Small intestine (tissue), 16 donors: ENCODE measurements around the gene ZSCAN5C. TPM values are rescaled to one million over a fixed set of nuclear protein-coding genes. Genes with fewer than 3 reads are reported as not detected.

Experiments used
- DNase-seq, 2 donors: peaks; one replicate each; pipeline versions ENCODE4 v3.0.0 to v3.0.0-alpha.2; 2013
- FAIRE-seq: peaks from 2 replicates; lab custom pipeline; 2012; peaks lifted over from hg19 to GRCh38; lab: Jason Lieb, UNC
- H3K27ac ChIP-seq, 3 donors: one replicate each; pipeline ENCODE4 v1.5.1; 2013; ENCODE audit warnings: low read length in 2 of 3, mild to moderate bottlenecking in 2 of 3, control low read depth in 1 of 3, inconsistent platforms in 1 of 3, low read depth in 1 of 3, moderate library complexity in 1 of 3
- H3K27me3 ChIP-seq, 3 donors: one replicate each; pipeline ENCODE4 v1.6.1; 2013; ENCODE audit warnings: low read length in 3 of 3, inconsistent platforms in 1 of 3; ENCODE audit not compliant: control insufficient read depth in 3 of 3, insufficient read depth in 3 of 3
- H3K36me3 ChIP-seq, 3 donors: one replicate each; pipeline ENCODE4 v1.6.1; 2013; ENCODE audit warnings: low read length in 3 of 3, inconsistent platforms in 1 of 3, low read depth in 1 of 3, mild to moderate bottlenecking in 1 of 3, moderate library complexity in 1 of 3; ENCODE audit not compliant: control insufficient read depth in 3 of 3, insufficient read depth in 2 of 3
- H3K4me1 ChIP-seq, 3 donors: one replicate each; pipeline ENCODE4 v1.6.1; 2013; ENCODE audit warnings: low read length in 2 of 3, inconsistent platforms in 1 of 3, low read depth in 1 of 3, mild to moderate bottlenecking in 1 of 3, moderate library complexity in 1 of 3; ENCODE audit not compliant: control insufficient read depth in 3 of 3, insufficient read depth in 2 of 3
- H3K4me3 ChIP-seq, 3 donors: one replicate each; pipeline ENCODE4 v1.5.1; 2013; ENCODE audit warnings: low read length in 3 of 3, control low read depth in 1 of 3, inconsistent platforms in 1 of 3, low read depth in 1 of 3, mild to moderate bottlenecking in 1 of 3, moderate library complexity in 1 of 3
- H3K9me3 ChIP-seq, 2 donors: one replicate each; pipeline ENCODE4 v1.6.1; 2013; ENCODE audit warnings: low read depth in 1 of 2, low read length in 1 of 2; ENCODE audit not compliant: control insufficient read depth in 2 of 2, insufficient read depth in 1 of 2
- WGBS, 3 donors: extraction: QIAGEN DNeasy Blood & Tissue Kit; methylation state at CpG; one replicate each; pipeline ENCODE4 v1.1.7; 2013; 5-methylcytosine and 5-hydroxymethylcytosine counted together
- long read RNA-seq, 10 donors: transcript quantifications; one replicate each; lab custom pipeline, GENCODE V29; 2026
- polyA plus RNA-seq, 4 donors: library from polyadenylated mRNA; stranded (reverse) in 3 of 4; unstranded in 1 of 4; fragments of 200-250 nt in 3 of 4; fragments of 120-200 nt in 1 of 4; gene quantifications; one replicate each; pipeline versions ENCODE4 v1.2.1 to v1.2.3, GENCODE V29; 2013
- donor health status: healthy with polysubstance abuse.
- donor health status: control.
- donor health status: control.
- donor health status: Bipolar disorder and iron deficiency.
- donor health status: healthy.

Gene ZSCAN5C, protein sequence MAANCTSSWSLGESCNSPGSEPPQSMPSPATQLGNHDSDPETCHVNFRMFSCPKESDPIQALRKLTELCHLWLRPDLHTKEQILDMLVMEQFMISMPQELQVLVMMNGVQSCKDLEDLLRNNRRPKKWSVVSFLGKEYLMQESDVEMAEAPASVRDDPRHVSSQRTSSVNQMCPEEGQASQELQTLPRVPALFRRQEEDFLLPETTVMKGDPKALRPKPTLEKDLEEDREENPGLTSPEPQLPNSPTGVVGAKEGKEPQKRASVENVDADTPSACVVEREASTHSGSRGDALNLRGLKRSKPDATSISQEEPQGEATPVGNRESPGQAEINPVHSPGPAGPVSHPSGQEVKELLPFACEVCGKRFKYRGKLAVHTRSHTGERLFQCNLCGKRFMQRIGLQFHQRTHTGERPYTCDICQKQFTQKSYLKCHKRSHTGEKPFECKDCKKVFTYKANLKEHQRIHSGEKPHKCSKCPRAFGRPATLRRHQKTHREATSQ
- not detected for polyA plus RNA-seq
- long read RNA-seq, donor 1: 0 reads
- long read RNA-seq, donor 2: 0 reads
- long read RNA-seq, donor 3: 0 reads
- long read RNA-seq, donor 4: 0 reads
- long read RNA-seq, donor 5: 0 reads
- long read RNA-seq, donor 6: 0 reads
- long read RNA-seq, donor 7: 0 reads
- long read RNA-seq, donor 8: 0 reads
- long read RNA-seq, donor 9: 0 reads
- long read RNA-seq, donor 10: 0 reads

DNA sequence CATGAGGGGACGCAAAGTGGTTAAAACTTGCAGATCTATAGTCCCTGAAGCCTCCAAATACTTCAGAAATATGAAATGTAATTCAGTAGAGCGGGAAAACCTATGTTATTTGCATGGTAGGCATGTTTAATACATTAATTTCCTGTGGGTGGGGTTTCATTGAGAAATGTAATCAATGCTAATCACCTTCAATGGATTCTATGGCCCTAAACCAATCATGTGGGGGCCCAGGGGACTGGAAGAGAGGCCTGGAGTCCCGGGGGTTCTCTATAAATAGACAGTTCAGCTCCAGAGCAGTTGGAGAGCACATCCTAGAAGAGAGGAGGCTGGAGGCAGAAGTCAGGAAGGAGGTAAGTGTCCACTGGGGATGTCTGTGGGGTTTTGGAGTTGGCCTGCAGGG is at the start of gene ZSCAN5C:
Gene ZSCAN5C, plus strand, starts transcription at position 301 of the 400 bp plus-strand sequence. CDS start 3,641 bp downstream, outside the sequence.
- no peaks in the 10 kb centered on the region for H3K4me1 ChIP-seq
- H3K27ac ChIP-seq: no peak within 1 kb of the TSS
- DNase-seq (no peak), FAIRE-seq (no peak)
- H3K27me3 ChIP-seq: no peaks in the 10 kb centered on the region
- H3K9me3 ChIP-seq: no peaks in the 10 kb centered on the region
- H3K36me3 ChIP-seq: no peaks in the 10 kb centered on the region
- no peak within 1 kb of the TSS for H3K4me3 ChIP-seq
- 55 to 62% (median 57%) methylated on average over 3 of the region's 3 CpGs for WGBS, 3 donors

DNA sequence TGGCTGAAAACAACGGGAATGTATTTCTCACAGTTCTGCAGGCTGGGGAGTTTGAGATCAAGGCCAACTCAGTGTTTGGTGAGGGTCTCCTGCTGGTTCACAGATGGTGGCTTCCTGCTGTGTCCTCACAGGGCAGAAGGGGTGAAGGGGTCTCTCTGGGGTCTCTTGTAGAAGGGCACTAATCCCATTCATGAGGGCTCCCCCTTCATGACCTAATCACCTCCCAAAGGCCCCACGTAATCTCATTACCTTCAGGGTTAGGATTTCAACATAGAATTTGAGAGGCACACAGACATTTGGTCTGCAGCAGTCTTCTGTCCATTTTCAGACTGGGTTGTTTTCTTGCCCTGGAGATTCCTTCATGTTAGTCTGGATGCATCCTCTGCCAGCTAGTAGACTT is 49.4 kb upstream of the ZSCAN5C start:
- peaks cover 0 to 60% (median 2%) of the 10 kb centered on the region in 3 donors for H3K36me3 ChIP-seq
- FAIRE-seq (no peak), DNase-seq (no peak)
- no peak overlapping the region for H3K27ac ChIP-seq
- no peaks in the 10 kb centered on the region for H3K27me3 ChIP-seq
- no peaks in the 10 kb centered on the region for H3K4me1 ChIP-seq
- no peak overlapping the region for H3K4me3 ChIP-seq
- H3K9me3 ChIP-seq: no peaks in the 10 kb centered on the region
- 83 to 95% (median 85%) methylated on average over 2 of the region's 2 CpGs for WGBS, 3 donors

DNA sequence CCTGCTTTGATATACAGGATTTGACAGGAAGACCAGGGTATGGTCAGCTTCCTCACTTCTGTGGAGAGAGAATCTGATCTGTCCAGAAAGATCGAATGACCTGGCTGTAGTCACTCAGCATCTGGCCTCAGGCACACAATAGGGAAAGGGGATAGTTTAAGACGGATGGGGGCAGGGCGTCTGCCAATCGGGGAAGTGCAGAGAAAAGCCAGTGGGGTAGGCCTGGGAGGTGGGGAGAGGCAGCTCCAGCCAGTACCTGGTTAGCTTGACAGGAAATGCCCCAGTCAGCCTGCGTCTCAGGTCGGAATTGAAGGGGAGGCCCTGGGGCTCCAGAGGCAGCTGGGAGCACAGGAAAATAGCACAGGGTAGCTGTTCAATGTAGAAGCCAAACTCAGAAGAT is 48.6 kb upstream of the ZSCAN5C start:
- DNase-seq (no peak), FAIRE-seq (no peak)
- H3K27ac ChIP-seq: no peak overlapping the region

DNA sequence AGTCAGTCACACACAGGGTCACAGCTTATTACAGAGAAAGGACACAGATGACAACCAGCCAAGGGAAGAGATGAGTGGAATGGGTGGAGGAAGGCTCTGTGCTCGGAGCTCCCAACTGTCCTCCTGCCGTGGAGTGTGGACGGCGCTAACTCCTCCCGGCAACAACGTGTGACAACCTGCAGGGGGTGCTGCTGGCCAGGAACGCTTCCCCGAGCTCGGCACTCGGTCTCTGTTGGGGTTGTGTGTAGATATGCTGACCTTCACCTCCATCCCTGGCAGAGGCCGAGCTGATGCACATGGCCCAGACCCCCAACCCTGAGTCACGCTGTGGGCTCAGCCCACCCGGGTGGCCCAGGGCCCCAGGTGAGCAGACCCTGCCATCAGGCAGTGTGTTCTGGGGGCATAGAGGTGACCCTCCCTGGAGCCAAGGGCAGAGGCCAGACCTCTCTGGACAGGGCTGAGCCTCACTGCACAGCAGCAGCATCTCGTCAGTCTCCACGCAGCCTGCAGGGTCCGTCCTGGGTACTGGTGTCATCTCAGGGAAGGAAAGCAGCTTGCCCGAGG is 46.9 kb upstream of the ZSCAN5C start:
- 65 to 75% (median 75%) methylated on average over 17 of the region's 17 CpGs for WGBS, 3 donors
- DNase-seq (no peak), FAIRE-seq (no peak)
- H3K9me3 ChIP-seq: no peaks in the 10 kb centered on the region
- no peak overlapping the region for H3K4me3 ChIP-seq
- no peaks in the 10 kb centered on the region for H3K27me3 ChIP-seq
- no peaks in the 10 kb centered on the region for H3K4me1 ChIP-seq
- peaks cover 8 to 57% (median 10%) of the 10 kb centered on the region in 3 donors for H3K36me3 ChIP-seq
- H3K27ac ChIP-seq: no peak overlapping the region

More for the DNA sequence above, 48.6 kb upstream of the ZSCAN5C start:
- no peaks in the 10 kb centered on the region for H3K9me3 ChIP-seq
- 48 to 77% (median 71%) methylated on average over 6 of the region's 6 CpGs for WGBS, 3 donors
- no peak overlapping the region for H3K4me3 ChIP-seq
- no peaks in the 10 kb centered on the region for H3K4me1 ChIP-seq
- peaks cover 0 to 59% (median 4%) of the 10 kb centered on the region in 3 donors for H3K36me3 ChIP-seq
- no peaks in the 10 kb centered on the region for H3K27me3 ChIP-seq

DNA sequence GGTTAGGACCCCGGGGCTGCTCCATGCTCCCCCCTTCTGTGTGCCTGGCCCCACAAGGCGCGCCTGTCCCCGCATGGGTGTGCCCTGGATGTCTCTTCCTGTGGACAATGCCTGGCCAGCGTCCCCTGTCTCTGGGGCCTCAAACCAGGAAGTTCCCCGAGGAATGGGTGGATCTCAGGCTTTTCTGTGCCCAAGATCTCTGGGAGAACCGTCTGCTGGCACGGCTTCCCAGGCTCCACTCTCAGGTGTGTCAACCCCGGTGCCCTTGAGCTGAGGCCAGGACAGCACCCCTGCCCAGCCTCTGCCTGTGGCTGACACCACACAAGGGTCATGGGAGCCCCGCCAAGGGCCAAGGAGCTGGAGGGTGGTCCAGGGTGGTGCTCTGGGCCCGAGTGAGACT is 45.3 kb upstream of the ZSCAN5C start:
- H3K9me3 ChIP-seq: no peaks in the 10 kb centered on the region
- H3K4me1 ChIP-seq: no peaks in the 10 kb centered on the region
- no peak overlapping the region for H3K4me3 ChIP-seq
- no peaks in the 10 kb centered on the region for H3K27me3 ChIP-seq
- FAIRE-seq (no peak), DNase-seq (no peak)
- H3K27ac ChIP-seq: no peak overlapping the region
- 55 to 72% (median 58%) methylated on average over 11 of the region's 11 CpGs for WGBS, 3 donors
- peaks cover 10 to 69% (median 11%) of the 10 kb centered on the region in 3 donors for H3K36me3 ChIP-seq

DNA sequence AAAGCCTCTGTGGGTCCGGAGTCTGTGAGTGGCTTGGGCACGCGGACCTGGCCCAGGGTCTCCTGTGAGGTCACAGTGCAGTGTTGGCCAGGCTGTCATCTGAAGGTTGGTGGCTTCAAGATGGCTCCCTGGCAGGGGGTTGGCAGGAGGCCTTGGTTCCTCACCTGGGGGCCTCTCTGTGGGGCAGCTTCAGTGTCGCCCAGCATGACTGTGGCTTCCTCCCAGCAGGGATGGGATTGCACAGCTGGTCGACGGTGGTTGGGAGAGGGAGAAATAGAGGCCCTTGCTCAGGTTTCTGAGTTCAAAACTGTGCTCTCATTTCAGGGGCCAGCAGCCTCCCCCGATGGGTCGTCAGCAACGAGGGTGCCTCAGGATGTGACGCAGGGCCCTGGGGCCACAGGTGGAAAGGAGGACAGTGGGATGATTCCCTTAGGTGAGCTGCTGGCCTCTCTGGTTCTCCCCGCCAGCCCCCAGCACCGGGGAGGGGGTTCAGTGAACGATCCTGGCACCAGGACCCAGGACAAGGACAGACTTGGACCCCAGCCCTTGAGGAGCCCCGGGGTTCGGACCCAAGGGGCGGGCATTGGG is 43.8 kb upstream of the ZSCAN5C start:
- H3K9me3 ChIP-seq: no peaks in the 10 kb centered on the region
- WGBS, 3 donors: 94 to 95% (median 95%) methylated on average over 16 of the region's 16 CpGs
- DNase-seq (no peak), FAIRE-seq (no peak)
- no peaks in the 10 kb centered on the region for H3K4me1 ChIP-seq
- H3K27ac ChIP-seq: no peak overlapping the region
- no peaks in the 10 kb centered on the region for H3K27me3 ChIP-seq
- no peak overlapping the region for H3K4me3 ChIP-seq
- H3K36me3 ChIP-seq: peaks cover 10 to 66% (median 11%) of the 10 kb centered on the region in 3 donors

DNA sequence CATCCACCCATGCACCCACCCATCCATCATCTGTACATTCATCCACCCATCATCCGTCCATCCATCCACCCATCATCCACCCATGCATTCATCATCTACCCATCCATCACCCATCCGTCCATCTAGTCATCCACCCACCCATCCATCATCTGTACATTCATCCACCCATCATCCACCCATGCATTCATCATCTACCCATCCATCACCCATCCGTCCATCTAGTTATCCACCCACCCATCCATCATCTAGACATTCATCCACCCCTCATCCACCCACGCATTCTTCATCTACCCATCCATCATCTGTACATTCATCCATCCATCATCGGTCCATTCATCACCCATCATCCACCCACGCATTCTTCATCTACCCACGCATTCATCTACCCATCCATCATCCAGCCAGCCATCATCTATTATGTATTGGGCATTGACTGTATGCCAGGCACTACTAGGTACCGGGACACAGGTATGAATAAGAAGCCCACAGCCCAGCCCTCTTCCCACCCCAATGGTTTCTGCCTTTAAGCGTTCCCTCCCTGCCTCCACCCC is 43.0 kb upstream of the ZSCAN5C start:
- H3K27me3 ChIP-seq: no peaks in the 10 kb centered on the region
- FAIRE-seq (no peak), DNase-seq (no peak)
- no peaks in the 10 kb centered on the region for H3K4me1 ChIP-seq
- no peak overlapping the region for H3K4me3 ChIP-seq
- WGBS, 3 donors: 95 to 96% (median 95%) methylated on average over 9 of the region's 9 CpGs
- H3K9me3 ChIP-seq: no peaks in the 10 kb centered on the region
- H3K27ac ChIP-seq: no peak overlapping the region
- peaks cover 10 to 62% (median 11%) of the 10 kb centered on the region in 3 donors for H3K36me3 ChIP-seq
